ENCODE data around the gene FADS1.

DNA sequence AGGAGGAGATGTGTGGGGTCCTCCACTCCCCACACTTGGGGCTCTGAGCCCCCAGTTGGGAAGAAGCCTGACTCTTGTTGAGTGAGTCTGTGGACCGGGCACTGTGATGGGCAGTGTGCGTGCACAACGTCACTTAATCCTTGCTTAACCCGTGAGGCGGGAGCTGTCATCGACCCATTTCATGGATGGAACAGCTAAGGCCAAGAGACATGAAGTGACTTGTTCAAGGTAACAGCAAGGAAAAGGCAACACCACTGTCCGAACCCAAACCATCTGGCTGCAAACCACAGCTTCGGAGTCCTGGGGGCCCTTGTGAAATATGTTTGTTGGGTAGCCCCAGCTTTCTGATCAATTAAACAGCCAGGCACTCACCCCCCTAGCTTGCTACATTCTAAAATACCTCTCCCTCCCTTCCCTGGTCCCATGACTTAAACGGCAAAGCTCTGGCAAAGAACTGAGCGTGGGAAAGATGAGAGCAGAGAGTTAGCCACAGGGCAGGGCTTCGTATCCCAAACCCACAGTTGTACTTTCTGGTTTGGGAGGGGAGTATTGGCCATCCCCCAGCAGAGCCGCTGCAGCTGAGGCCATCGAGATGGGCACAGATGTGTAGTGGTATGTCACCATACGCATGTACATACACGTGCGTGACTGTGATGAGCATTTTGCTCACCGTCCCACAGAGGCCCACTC is 37.5 kb upstream of the FADS1 start:
- TF ChIP-seq GABPA (IDR thresholded peaks at IDR 0.05; ENCODE audit: low read depth) (no peak), CTCF (IDR thresholded peaks at IDR 0.05; ENCODE audit: insufficient read depth, low read length) (no peak), POLR2AphosphoS5 (IDR thresholded peaks at IDR 0.05; ENCODE audit: low read depth) (no peak)

Measured in HL-60 (cell line).